Smooth muscle cell (in vitro differentiated cells): Measurements from ENCODE around the gene MYO9A. TPM values are rescaled to one million over a fixed set of nuclear protein-coding genes. Genes with fewer than 3 reads are reported as not detected.
"Not testable (repeated sequence)": the region's sequence is repeated elsewhere in the genome, so short reads cannot be mapped to it uniquely, and the experiment has no call there.

ENCODE experiments used
- DNase-seq: peaks from one replicate; lab custom pipeline; 2025; ENCODE audit not compliant: unreplicated experiment; lab: John Stamatoyannopoulos, UW
- H2AFZ ChIP-seq: fragments of 200-600 bp; sonication (generic); 2 replicates; pipeline ENCODE4 v1.6.0; 2016; ENCODE audit warnings: antibody characterized with exemption, low read depth, mild to moderate bottlenecking
- H3F3A ChIP-seq: fragments of 200-600 bp; sonication (generic); 2 replicates; pipeline ENCODE4 v1.6.0; 2017; ENCODE audit warnings: antibody characterized with exemption, low read depth
- H3K27ac ChIP-seq: fragments of 200-600 bp; sonication (generic); 2 replicates; pipeline ENCODE4 v1.5.1; 2016; ENCODE audit warnings: low read depth, mild to moderate bottlenecking
- H3K27me3 ChIP-seq: fragments of 200-600 bp; sonication (generic); 2 replicates; pipeline ENCODE4 v1.6.1; 2016; ENCODE audit warnings: low read depth, mild to moderate bottlenecking
- H3K36me3 ChIP-seq: fragments of 200-600 bp; sonication (generic); 2 replicates; pipeline ENCODE4 v1.5.1; 2016; ENCODE audit warnings: low read depth
- H3K4me1 ChIP-seq: fragments of 200-600 bp; sonication (generic); 2 replicates; pipeline ENCODE4 v1.5.1; 2016; ENCODE audit warnings: low read depth
- H3K4me2 ChIP-seq: fragments of 200-600 bp; sonication (generic); 2 replicates; pipeline ENCODE4 v1.6.0; 2016; ENCODE audit warnings: mild to moderate bottlenecking
- H3K4me3 ChIP-seq: fragments of 200-600 bp; sonication (generic); 2 replicates; pipeline ENCODE4 v1.5.1; 2016; ENCODE audit warnings: mild to moderate bottlenecking
- H3K79me2 ChIP-seq: fragments of 200-600 bp; sonication (generic); 2 replicates; pipeline ENCODE4 v1.6.0; 2016; ENCODE audit warnings: low read depth, mild to moderate bottlenecking
- H3K9ac ChIP-seq: fragments of 200-600 bp; sonication (generic); 2 replicates; pipeline ENCODE4 v1.6.0; 2016; ENCODE audit warnings: low read depth
- H3K9me3 ChIP-seq: fragments of 200-600 bp; sonication (generic); replicated peaks from 2 replicates; pipeline ENCODE4 v1.5.1; 2016; ENCODE audit warnings: low read depth
- H4K20me1 ChIP-seq: fragments of 200-600 bp; sonication (generic); 2 replicates; pipeline ENCODE4 v1.6.0; 2016; ENCODE audit warnings: low read depth
- CTCF ChIP-seq: fragments of 200-600 bp; sonication (generic); IDR thresholded peaks from 2 replicates; pipeline ENCODE4 v1.5.1; 2017; ENCODE audit warnings: borderline replicate concordance, mild to moderate bottlenecking, antibody characterized with exemption; ENCODE audit not compliant: insufficient read depth, poor library complexity, severe bottlenecking
- WGBS: methylation state at CpG from one replicate; pipeline ENCODE4 v1.1.7; 2016; ENCODE audit warnings: low lambda C conversion rate; 5-methylcytosine and 5-hydroxymethylcytosine counted together
- polyA plus RNA-seq: library from polyadenylated mRNA; unstranded; fragments of >200 nt; fragmentation: Nextera tagmentation; extraction: Ambion mirVana; gene quantifications from 2 replicates; pipeline ENCODE4 v1.2.1, GENCODE V29; 2016
- total RNA-seq: library from RNA; depleted of rRNA; stranded (reverse); fragments of >200 nt; gene quantifications from 2 replicates; pipeline ENCODE4 v1.2.3, GENCODE V29; 2014

The MYO9A gene
- total and polyA plus RNA-seq, 2 experiments from 2014 or later: 10.7 to 36.9 TPM

DNA sequence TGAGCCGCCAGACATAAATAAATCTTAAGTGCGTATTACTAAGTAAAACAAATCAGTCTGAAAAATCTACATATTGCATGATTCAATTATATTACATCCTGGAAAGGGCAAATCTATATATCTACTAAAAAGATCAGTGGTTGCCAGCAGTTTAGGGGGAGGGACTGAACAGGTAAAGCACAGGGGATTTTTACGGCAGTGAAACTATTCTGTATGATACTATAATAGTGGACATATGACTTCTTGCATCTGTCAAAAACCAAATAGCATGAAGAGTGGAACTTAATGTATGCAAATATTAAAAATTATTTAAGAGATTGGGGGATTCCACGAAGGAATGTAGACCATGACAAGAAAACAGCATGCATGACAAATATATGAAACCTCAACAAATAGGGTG is 111.6 kb downstream of the MYO9A start:
- WGBS: 96% methylated on average over 4 of the region's 4 CpGs
- DNase-seq: no peak

GRCh38 chr15:72005483-72005882 is 112.5 kb downstream of the MYO9A start:
- Histone ChIP-seq H3F3A (no peaks in the 10 kb centered on the region), H3K9me3 (no peaks in the 10 kb centered on the region), H4K20me1 (no peaks in the 10 kb centered on the region), H3K4me3 (no peak overlapping the region), H3K4me2 (no peak overlapping the region), H3K9ac (no peak overlapping the region), H3K79me2 (no peaks in the 10 kb centered on the region), H3K27me3 (no peaks in the 10 kb centered on the region), H3K27ac (no peak overlapping the region), H3K36me3 (peaks cover 10% of the 10 kb centered on the region), H2AFZ (no peak overlapping the region), H3K4me1 (no peaks in the 10 kb centered on the region)
- no peak for DNase-seq
- WGBS: 94% methylated on average over 3 of the region's 3 CpGs
- TF ChIP-seq CTCF: no peak

More for the DNA sequence above, 111.6 kb downstream of the MYO9A start:
- Histone ChIP-seq H3F3A (no peaks in the 10 kb centered on the region), H3K79me2 (no peaks in the 10 kb centered on the region), H4K20me1 (no peaks in the 10 kb centered on the region), H3K4me3 (no peak overlapping the region), H3K9ac (no peak overlapping the region), H3K4me1 (no peaks in the 10 kb centered on the region), H3K4me2 (no peak overlapping the region), H2AFZ (no peak overlapping the region), H3K27me3 (no peaks in the 10 kb centered on the region), H3K27ac (no peak overlapping the region), H3K9me3 (no peaks in the 10 kb centered on the region), H3K36me3 (peaks cover 10% of the 10 kb centered on the region)
- no peak for TF ChIP-seq CTCF

- no peaks in the 10 kb centered on the region for H3F3A ChIP-seq
- H4K20me1 ChIP-seq: no peaks in the 10 kb centered on the region
- no peak overlapping the region for H3K9ac ChIP-seq
- H3K4me2 ChIP-seq: no peak overlapping the region
- no peak overlapping the region for H3K27ac ChIP-seq
- H3K4me1 ChIP-seq: no peaks in the 10 kb centered on the region
- WGBS: 93% methylated on average over 1 of the region's 1 CpG
- TF ChIP-seq CTCF: no peak
- no peak overlapping the region for H2AFZ ChIP-seq
- H3K79me2 ChIP-seq: no peaks in the 10 kb centered on the region
- DNase-seq: no peak
- no peaks in the 10 kb centered on the region for H3K9me3 ChIP-seq
- no peaks in the 10 kb centered on the region for H3K27me3 ChIP-seq
- H3K36me3 ChIP-seq: peaks cover 10% of the 10 kb centered on the region
- H3K4me3 ChIP-seq: no peak overlapping the region
Observed at GRCh38 chr15:71999807-72000206, 118.1 kb downstream of the MYO9A start.

DNA sequence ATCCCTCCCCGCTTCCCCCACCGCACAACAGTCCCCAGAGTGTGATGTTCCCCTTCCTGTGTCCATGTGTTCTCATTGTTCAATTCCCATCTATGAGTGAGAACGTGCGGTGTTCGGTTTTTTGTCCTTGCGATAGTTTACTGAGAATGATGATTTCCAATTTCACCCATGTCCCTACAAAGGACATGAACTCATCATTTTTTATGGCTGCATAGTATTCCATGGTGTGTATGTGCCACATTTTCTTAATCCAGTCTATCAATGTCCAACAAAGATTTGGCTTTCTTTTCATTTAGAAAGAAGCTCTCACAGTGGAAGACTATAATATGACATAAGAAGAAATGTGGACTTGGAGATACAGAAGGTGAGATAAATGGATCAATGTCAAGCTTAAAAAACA is 119.2 kb downstream of the MYO9A start:
- not testable (repeated sequence) for DNase-seq, H4K20me1 ChIP-seq, H3K4me2 ChIP-seq, H3K27ac ChIP-seq, H3K79me2 ChIP-seq, H3K27me3 ChIP-seq, H3K9ac ChIP-seq, H3K4me3 ChIP-seq, H2AFZ ChIP-seq, H3K4me1 ChIP-seq, H3K9me3 ChIP-seq, H3F3A ChIP-seq, H3K36me3 ChIP-seq
- WGBS: 98% methylated on average over 5 of the region's 6 CpGs
